RPMI8226 (cell line): Measurements from ENCODE around the gene CDR2L.
A peak's percentile ranks its signal among the peaks of the same experiment; 100 is the strongest.
"Not testable (repeated sequence)": the region's sequence is repeated elsewhere in the genome, so short reads cannot be mapped to it uniquely, and the experiment has no call there.

Experiments
- DNase-seq: peaks from one replicate; pipeline ENCODE4 v3.0.0-alpha.2; 2015

Gene CDR2L

GRCh38 chr17:74982663-74983313 lies 4.6 kb upstream of the CDR2L start:
- peak; percentile 15 for DNase-seq

- DNase-seq = no peak
Measured at GRCh38 chr17:74986206-74986576, 1.2 kb upstream of the CDR2L start.

GRCh38 chr17:74987909-74988711 lies 678 bp downstream of the CDR2L start:
- peak; percentile 61 for DNase-seq

GRCh38 chr17:74990581-74991105 lies 3.2 kb downstream of the CDR2L start:
- DNase-seq = no peak

GRCh38 chr17:74992223-74992622 lies 4.8 kb downstream of the CDR2L start:
- no peak for DNase-seq

- no peak for DNase-seq
Measured at GRCh38 chr17:74994440-74994839, 7.0 kb downstream of the CDR2L start.

- no peak for DNase-seq
Measured at GRCh38 chr17:74995847-74996246, 8.4 kb downstream of the CDR2L start.

GRCh38 chr17:74998783-74999182 lies 11.4 kb downstream of the CDR2L start:
- DNase-seq = no peak

- DNase-seq = no peak
Measured at GRCh38 chr17:74999523-74999922, 12.1 kb downstream of the CDR2L start.

GRCh38 chr17:75001915-75002843 lies 14.7 kb downstream of the CDR2L start:
- DNase-seq = no peak

- DNase-seq = no peak
Measured at GRCh38 chr17:75003070-75003956, 15.9 kb downstream of the CDR2L start.

GRCh38 chr17:75003957-75004355 lies 16.5 kb downstream of the CDR2L start:
- no peak for DNase-seq

GRCh38 chr17:75004371-75004770 lies 16.9 kb downstream of the CDR2L start:
- DNase-seq = no peak

- no peak for DNase-seq
Measured at GRCh38 chr17:75005291-75005690, 17.9 kb downstream of the CDR2L start.

- DNase-seq = not testable (repeated sequence)
Measured at GRCh38 chr17:75006084-75006483, 18.7 kb downstream of the CDR2L start.

- DNase-seq = no peak
Measured at GRCh38 chr17:75006653-75007052, 19.2 kb downstream of the CDR2L start.

GRCh38 chr17:75008373-75008772 lies 20.9 kb downstream of the CDR2L start:
- DNase-seq = peak; percentile 15

GRCh38 chr17:75009139-75009724 lies 21.8 kb downstream of the CDR2L start:
- DNase-seq = no peak

GRCh38 chr17:75010683-75011400 lies 23.4 kb downstream of the CDR2L start:
- DNase-seq = peak; percentile 16

- no peak for DNase-seq
Measured at GRCh38 chr17:75011401-75012095, 24.1 kb downstream of the CDR2L start.

- no peak for DNase-seq
Measured at GRCh38 chr17:75012096-75012345, 24.6 kb downstream of the CDR2L start.
